HG03469 (cell line): Measurements from ENCODE around the gene ZDHHC7.

Experiments
- ATAC-seq: cut with Tn5 transposase; IDR thresholded peaks from one replicate; pipeline ENCODE4 v1.9.1; 2021; ENCODE audit warnings: mild to moderate bottlenecking, moderate library complexity, moderate number of reproducible peaks; ENCODE audit not compliant: unreplicated experiment

Gene ZDHHC7

DNA sequence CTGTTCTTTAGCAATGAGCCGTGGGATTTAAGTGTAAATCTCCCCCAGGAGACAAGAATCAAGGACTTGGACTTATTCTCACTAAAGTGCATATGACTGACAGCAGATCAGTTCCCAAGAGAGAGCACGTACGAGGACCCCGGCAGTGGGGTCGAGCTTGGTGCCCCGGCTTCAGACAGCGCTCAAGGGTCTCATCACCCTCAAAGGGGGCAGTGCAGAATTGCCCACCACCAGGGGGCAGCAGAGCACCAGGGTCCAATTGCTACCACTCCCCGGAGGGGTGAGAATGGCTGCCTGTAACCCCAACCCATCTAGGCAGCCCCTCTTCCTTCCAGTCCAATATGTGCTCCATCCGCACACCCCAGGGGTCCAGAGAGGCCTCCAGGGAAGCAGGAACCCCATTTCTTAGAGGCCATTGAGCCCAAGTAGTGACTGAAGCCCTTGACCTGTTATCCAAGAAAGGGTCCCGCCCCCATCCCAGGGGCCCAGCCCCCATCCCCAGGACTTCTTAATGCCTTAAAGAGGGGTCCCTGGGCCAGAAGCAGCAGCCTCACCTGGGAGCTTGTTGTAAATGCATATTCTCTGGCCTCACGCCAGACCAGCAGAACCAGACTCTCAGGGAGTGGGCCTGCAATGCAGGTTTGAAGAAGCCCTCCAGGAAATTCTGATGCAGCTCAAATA, 86.1 kb downstream of the ZDHHC7 start:
- ATAC-seq = no peak

DNA sequence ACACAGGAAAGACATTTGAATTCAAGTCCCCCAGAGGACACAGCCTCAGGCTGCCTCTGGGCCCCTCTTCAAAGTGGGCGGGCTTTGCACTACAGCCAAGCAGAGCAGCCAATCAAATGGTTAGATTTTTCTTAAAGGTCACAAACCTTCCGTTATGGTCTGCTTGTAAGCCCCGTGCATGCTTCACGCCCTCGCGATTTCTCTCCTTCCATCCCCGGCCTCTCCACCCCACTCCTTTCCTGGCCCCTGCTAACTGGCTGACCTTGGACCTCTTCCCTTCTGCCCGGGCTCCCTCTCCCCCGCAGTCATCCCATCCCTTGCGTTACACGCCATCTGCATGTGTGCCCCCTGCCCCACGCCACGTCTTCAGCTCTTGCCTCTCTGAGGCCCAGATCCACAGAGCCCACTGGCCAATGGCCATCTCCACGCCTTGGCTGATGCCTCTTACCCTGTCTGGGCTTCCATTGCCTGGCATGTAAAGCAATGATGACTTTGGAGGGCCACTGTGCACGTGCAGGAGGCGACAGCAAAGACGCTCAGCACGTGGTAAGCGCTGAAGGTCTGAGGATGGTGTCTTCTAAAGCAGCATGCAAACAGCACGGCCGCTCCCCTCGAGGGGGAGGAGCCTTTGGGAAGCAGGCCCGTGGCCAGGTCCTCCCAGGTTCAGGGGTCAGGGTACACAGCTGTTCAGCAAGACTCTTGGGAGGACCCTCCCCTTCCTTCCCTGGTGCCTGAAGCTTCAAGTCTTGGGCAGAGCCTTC, 86.8 kb downstream of the ZDHHC7 start:
- no peak for ATAC-seq
